Activated T-cell treated with anti-CD3 and anti-CD28 coated beads for 48 hours (primary cell): ENCODE data around the gene RNF112.

Experiments used
- DNase-seq: peaks from one replicate; pipeline ENCODE4 v3.0.0-alpha.2; 2020; ENCODE audit warnings: low read depth

RNF112 gene

DNA sequence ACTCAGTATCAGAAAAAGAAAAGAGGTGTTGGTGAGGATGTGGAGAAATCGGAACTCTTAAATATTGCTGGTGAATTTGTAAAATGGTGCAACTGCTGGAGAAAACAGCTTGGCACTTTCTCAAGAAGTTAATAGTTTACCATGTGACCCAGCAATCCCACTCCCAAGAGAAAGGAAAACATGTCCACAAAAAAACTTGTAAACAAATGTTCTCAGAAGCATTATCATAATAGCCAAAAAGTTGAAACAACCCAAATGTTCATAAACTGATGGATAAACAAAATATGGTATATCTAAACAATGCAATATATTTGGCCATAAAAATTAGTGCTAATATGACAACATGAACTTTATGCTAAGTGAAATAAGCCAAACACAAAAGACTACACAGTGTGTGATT, 35.3 kb upstream of the RNF112 start:
- DNase-seq, result no peak

DNA sequence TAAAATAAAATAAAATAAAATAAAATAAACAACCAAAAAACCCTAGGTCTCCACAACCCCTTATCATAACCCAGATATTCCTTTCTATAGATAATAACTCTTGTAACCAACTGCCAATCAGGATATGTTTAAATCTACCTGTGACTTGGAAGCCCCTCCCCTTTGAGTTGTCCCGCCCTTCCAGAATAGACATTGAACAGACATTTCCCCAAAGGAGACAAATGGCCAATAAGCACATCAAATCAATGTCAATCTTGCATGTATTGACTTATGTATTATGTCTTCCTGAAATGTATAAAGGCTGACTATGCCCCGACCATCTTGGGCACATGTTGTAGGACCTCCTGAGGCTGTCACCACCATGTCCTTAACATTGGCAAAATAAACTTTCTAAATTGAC, 34.2 kb upstream of the RNF112 start:
- DNase-seq, result no peak

DNA sequence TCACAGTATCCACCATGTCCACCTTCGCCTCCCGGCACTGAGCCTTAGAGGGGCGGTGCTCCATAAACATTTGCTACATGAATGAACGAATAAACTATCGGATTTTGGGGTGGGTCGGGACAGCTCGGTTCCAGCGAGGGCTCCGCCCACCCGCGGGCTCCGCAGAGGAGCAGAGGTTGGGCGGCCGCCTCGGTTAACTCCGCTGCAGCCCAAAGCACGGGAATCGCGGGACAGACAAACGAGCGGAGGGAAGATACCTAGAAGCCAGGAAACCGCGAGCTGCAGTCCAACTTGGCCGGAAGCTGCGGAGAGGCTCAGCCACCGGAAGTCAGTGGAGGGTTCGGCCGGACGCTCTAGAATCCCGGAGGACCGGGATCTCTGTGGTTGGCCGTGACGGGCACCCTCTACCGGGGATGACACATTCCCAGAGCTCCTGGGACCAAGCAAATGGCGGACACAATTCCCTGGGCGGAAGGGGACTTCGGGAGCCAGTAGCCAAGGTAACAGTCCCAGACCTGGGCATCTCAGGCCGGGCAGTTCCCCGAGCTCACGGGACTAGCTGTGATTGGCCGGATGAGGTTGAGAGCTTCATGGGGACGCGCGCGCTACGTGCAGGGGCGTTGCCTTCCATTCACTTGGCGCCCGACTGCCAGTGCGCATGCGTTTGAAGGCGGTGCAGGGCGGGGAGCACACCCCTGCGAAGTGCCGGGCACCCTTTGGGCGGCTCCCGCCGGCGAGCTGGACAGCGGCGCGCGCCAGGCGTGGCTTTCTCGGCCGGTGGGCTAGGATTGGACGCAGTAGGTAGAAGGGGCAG, 33.2 kb upstream of the RNF112 start:
- peak; percentile 97 for DNase-seq

DNA sequence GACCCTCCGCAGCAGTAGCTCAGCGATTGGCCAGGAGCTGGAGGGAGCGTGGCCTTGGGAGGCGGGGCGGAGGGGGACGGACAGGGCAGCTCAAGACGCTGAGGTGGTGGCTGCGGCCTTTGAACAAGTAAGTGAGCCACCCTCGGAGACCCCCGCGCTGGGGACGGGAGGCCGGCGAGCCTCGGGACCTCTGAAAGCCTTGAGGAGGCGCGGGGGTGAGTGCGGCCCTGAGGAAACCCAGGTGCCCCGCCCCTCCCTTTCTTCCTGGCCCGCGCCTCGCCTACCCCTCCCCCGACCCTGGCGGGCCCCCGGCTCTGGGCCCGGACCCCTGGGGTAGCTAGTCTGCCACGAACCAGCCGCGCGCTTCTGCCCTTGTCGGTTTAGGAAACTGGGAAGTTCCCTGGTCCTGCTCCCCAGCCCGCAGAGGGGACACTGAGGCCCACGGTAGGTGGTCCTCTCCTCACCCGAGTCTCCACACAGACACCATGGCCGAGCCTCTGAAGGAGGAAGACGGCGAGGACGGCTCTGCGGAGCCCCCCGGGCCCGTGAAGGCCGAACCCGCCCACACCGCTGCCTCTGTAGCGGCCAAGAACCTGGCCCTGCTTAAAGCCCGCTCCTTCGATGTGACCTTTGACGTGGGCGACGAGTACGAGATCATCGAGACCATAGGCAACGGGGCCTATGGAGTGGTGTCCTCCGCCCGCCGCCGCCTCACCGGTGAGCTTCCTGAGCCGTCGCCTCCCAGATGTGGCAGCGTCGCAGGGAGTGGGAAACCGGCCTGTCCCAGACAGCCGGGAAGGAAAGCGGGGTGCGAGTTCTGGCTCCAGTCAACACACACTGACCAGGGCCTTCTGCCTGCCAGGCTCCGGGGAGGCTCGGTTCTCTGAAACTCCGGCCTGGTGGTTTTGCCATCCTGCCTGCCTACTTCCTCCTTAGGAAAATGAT, 32.3 kb upstream of the RNF112 start, which contains the start of gene MAPK7:
Gene MAPK7, plus strand, starts transcription at position 83 of the 945 bp plus-strand sequence. Its CDS starts 403 bp downstream, at position 486.
- DNase-seq, result no peak

DNA sequence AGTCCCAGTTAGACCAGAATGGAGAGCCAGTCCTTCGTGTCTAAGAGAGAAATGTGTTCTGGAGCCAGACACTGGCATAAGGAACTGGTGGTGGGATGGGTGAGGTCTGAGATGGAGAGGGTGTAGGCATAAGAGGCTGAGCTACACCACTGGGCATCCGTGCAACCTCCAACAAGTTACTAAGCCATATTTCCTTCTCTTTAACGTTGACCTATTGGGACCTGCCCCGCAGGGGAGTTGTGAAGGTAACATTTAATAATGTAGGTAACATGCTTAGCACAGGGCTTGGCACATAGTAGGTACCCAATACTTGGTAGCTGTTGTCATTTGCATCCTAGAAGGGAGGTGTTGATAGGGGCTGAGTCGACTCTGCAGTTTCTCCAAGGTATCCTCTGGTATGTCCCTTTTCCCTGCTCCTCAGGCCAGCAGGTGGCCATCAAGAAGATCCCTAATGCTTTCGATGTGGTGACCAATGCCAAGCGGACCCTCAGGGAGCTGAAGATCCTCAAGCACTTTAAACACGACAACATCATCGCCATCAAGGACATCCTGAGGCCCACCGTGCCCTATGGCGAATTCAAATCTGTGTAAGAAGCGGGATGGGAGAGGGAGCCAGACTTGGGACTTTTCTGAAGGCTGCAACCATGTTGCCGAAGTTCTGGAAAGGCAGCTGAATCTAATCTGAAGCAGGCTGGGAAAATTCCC, 31.5 kb upstream of the RNF112 start:
- DNase-seq, result no peak

DNA sequence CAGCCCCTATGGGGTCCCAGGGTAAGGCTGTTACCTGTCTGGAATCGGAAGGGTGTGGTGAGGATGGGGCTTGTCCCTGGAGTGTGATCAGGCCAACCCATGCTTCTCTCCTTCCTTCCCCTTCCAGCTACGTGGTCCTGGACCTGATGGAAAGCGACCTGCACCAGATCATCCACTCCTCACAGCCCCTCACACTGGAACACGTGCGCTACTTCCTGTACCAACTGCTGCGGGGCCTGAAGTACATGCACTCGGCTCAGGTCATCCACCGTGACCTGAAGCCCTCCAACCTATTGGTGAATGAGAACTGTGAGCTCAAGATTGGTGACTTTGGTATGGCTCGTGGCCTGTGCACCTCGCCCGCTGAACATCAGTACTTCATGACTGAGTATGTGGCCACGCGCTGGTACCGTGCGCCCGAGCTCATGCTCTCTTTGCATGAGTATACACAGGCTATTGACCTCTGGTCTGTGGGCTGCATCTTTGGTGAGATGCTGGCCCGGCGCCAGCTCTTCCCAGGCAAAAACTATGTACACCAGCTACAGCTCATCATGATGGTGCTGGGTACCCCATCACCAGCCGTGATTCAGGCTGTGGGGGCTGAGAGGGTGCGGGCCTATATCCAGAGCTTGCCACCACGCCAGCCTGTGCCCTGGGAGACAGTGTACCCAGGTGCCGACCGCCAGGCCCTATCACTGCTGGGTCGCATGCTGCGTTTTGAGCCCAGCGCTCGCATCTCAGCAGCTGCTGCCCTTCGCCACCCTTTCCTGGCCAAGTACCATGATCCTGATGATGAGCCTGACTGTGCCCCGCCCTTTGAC, 30.3 kb upstream of the RNF112 start:
- no peak for DNase-seq

DNA sequence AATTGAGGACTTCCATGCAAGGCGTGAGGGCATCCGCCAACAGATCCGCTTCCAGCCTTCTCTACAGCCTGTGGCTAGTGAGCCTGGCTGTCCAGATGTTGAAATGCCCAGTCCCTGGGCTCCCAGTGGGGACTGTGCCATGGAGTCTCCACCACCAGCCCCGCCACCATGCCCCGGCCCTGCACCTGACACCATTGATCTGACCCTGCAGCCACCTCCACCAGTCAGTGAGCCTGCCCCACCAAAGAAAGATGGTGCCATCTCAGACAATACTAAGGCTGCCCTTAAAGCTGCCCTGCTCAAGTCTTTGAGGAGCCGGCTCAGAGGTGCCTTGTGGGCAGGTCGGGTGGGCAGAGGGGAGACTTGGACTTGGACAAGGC, 29.7 kb upstream of the RNF112 start:
- no peak for DNase-seq

DNA sequence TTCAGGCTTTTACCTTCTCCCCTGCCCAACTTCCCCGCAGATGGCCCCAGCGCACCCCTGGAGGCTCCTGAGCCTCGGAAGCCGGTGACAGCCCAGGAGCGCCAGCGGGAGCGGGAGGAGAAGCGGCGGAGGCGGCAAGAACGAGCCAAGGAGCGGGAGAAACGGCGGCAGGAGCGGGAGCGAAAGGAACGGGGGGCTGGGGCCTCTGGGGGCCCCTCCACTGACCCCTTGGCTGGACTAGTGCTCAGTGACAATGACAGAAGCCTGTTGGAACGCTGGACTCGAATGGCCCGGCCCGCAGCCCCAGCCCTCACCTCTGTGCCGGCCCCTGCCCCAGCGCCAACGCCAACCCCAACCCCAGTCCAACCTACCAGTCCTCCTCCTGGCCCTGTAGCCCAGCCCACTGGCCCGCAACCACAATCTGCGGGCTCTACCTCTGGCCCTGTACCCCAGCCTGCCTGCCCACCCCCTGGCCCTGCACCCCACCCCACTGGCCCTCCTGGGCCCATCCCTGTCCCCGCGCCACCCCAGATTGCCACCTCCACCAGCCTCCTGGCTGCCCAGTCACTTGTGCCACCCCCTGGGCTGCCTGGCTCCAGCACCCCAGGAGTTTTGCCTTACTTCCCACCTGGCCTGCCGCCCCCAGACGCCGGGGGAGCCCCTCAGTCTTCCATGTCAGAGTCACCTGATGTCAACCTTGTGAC, 29.1 kb upstream of the RNF112 start:
- DNase-seq, result no peak

DNA sequence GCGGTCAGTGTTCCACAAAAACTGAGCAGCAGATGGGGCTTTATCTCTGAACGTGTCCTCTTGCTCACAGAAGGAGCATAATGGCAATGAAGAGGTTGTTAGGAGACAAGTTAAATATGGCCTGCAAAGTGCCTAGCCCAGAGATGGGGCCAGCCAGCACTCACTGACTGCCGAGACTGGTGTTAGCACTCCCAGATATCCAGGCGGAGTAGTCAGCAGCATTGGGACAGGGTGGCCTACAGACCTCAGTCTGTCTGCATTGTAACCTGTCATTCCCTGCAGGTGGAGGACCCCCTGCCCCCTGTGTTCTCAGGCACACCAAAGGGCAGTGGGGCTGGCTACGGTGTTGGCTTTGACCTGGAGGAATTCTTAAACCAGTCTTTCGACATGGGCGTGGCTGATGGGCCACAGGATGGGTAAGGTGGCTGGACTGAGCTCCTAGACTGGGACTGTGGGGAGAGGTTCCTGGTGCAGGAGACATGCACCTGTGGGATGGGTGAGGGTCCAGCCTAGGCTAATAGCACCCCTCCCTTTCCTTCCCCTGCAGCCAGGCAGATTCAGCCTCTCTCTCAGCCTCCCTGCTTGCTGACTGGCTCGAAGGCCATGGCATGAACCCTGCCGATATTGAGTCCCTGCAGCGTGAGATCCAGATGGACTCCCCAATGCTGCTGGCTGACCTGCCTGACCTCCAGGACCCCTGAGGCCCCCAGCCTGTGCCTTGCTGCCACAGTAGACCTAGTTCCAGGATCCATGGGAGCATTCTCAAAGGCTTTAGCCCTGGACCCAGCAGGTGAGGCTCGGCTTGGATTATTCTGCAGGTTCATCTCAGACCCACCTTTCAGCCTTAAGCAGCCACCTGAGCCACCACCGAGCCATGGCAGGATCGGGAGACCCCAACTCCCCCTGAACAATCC, 28.2 kb upstream of the RNF112 start:
- no peak for DNase-seq

DNA sequence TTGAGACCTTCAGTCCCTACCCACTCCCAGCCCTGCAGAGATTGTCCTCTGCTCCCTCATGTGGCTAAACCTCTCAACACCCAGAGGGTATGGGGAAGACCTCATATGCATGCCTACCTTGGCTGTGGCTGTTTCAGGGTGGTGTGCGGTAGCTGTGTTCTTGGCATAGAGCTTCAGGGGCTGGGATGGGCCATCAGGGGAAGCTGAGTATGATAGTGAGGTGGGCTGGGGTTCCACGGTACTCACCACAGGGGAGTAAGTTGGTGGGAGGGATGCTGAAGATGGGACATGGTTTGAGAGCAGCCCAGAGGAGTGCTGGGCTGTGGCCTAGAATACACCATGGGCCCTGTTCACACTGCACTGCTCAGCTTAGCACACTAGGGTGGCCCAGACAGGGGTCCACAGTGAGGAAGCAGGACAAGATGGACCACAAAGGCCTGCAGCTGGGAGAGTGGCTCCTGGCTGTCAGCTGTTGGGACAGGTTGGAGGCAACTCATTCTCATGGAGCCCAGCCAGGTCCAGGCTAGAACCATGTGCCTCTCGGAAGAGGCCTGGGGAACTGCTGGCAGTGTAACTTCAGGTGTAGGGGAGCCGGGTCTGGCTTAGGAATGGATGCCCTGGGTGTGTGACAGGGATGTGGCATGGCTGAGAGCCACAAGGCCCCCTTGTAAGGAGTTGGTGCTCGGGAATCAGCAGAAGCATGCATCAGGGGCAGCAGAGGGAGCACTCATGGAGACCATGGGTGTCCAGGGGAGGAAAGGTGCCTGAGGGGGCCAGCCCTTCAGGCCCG, 27.2 kb upstream of the RNF112 start:
- no peak for DNase-seq

DNA sequence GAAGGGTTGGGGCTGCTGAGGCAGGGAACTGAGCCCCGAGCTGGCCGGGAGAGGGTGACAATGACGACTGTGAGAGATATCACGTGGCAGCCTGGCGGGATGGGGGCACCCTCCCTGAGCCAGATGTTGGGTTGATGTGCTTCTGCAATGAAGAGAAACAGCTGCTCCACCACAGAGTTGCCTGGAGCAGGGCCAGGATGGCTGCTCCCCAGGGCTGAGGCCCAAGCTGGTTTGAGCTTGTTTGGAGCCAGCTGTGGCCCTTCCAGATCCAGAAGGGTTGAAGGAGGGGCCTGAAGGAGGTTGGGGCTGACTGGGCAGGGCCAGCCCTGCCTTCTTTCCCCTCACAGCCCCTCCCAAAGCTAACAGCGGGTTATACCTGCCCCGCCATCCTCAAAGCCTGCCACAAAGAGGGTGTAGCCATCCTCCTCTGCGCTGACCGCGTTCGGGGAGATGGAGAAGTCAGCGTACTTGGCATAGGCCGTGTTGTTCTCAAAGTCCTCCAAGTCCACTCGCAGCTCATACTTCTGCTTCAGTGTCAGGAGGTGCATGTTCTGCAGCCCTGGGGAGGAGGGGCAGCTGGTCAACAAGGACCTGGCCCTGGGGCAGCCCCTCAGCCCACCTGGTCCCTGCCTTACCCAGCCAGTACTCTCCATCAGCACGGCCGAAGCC, 26.2 kb upstream of the RNF112 start:
- no peak for DNase-seq

DNA sequence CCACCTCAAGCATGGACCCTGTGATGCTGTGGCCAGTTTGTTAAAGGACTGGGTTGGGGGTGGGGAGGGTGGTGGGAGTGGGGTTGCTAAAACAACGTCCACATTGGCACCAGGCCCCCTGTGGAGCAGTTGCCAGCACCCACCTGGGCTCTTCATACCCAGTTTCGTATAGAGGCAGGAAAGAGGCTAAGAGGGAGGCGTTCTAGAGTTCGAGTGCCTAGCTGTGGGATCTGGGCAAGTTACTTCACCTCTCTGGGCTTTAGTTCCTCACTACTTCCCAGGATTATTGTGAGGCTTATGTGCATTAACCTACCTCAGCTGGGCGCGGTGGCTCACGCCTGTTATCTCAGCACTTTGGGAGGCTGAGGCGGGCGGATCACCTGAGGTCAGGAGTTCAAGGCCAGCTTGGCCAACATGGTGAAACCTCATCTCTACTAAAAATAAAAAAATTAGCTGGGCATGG, 25.5 kb upstream of the RNF112 start:
- no peak for DNase-seq

DNA sequence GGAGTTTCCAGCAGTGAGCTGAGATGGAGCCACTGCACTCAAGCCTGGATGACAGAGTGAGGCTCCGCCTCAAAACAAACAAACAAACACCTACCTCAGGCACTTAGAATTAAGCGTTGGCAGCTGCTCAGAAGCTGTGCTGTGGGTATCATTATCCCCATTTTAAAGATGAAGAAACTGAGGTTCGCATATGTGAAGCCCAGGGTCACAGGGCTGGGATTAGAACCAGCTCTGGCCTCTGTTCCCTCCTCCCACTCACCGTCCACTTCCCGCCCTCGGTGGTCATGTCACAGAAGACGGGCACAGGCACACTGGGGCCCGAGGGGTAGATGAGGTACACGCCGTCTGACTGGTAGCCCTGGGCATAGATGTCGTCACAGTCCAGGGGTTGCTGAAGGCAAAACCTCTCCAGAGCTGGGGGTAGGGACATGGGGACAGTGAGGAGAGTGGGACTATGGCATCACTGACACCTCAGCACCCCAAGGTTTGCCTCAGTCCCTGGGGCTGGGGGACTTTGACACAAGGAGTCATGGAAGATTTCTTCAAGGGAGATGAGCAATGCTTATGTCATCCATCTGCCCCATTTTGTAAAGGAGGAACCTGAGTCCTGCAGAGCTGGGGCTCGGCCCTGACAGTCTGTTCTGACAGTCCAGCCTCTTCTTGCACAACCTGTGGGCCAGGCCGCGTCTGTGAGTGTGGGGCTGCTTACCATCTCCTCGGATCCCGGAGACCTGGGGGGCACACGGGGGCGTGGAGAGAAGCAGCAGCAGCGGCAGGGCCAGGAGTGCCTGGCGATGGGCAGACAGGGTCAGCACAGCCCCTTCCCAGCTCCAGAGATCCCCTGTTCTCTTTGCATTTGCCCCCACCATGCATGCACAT, 24.7 kb upstream of the RNF112 start:
- DNase-seq, result no peak

DNA sequence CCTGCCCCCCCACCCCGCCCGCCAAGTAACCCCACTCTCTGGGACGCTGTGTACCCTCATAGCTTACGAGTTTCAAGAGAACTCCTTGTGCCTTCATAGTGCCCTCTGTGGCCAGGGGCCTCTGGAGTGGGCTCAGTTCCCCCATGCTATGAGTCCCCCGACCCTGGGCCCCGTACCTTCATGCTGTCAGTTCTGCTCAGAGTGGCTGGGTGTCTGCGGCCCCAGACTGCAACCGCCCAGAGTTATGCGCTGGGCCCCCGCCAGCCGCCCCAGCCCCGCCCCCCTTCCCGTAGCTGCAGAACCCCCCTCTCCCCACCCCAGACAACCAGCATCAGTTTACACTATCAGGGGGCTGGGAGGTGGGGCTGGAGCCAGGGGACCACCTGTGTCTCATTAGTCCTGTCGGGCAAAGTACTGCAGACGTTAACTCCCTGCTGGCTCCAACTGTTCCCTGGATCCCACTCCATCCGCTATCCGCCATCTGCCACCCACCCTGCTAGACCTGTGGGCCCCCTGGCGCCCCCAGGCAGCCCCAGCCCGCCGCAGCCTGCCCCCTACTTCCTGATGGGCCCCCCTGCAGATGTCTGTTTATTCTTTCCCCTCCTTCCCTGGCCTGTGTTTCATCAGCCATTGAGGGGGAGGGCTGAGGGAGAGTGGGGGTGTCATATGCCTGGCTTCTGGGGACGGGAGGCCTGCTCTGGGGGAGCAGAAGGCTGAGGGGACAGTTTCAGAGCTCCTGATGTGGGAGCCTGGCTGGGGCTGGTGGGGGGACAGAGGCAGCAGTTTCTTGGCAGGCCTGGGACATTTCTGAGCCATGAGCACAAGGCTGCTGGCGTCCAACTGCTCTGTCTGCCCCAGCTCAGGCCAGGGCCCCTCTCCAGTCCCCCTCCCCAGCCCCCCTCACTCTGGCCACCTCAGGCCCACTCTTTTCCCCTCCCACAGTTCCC, 23.8 kb upstream of the RNF112 start, which contains the start of gene MFAP4:
Gene MFAP4, minus strand, starts transcription at position 217 of the 947 bp plus-strand sequence. Its CDS starts 35 bp downstream, at position 182.
- no peak for DNase-seq

DNA sequence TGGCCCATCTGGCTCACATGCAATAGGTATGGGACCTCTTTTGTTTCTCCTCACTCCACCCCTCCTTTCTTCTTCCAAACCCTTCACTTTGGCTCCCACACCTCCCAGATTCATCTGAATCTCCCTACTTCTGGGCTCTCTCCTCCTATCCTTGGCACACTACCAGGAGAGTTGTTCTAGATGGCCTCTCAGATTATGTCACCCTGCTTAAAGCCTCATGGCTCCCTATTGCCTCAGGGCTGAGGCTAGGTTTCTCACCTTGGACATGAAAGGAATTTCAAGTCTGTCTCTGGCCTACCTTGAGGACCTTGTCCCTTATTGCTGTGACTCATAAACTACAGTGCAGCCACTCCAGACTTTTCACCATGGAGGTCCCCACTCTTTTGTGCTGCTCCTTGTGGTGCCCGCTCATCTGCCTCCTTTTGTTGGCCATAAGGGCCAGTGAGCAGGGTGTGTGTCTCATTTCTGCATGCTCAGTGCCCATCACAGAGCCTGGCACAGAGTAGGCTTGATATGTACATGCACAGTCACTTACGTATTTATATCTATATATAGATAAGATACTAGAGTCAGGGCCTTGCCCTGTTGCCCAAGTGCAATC, 23.0 kb upstream of the RNF112 start:
- no peak for DNase-seq
